IMR-90 (cell line): Measurements from ENCODE around the gene RIMBP2. TPM values are rescaled to one million over a fixed set of nuclear protein-coding genes. Genes with fewer than 3 reads are reported as not detected.

Experiments
- ATAC-seq: fragments of 200-7000 bp; cut with Tn5 transposase; 2 replicates; pipeline ENCODE4 v1.9.1; 2020; ENCODE audit warnings: low read depth, mild to moderate bottlenecking, moderate library complexity
- BruUV-seq: library from RNA; stranded (reverse); fragments of 400-500 nt; replicated peaks from 2 replicates; lab custom pipeline; 2021; lab: Mats Ljungman, UMichigan
- CTCF ChIA-PET: fragments of 300-600 bp; formaldehyde crosslinking; extraction: SDS; loops from one replicate; lab custom pipeline; 2021; ENCODE audit warnings: antibody characterized with exemption; lab: Yijun Ruan, JAX
- POLR2A ChIA-PET: fragments of 300-600 bp; sonication (Branson Sonifier 250); formaldehyde crosslinking; loops from one replicate; lab custom pipeline; 2022; ENCODE audit warnings: antibody characterized with exemption; ENCODE audit not compliant: unreplicated experiment; lab: Charles Lee
- DNase-seq: peaks from one replicate; pipeline ENCODE4 v3.0.0; 2013
- H2AFZ ChIP-seq: replicated peaks from 2 replicates; pipeline ENCODE3; 2013; ENCODE audit warnings: low read length, mild to moderate bottlenecking; ENCODE audit not compliant: poor library complexity
- H2AK5ac ChIP-seq: 2 replicates; pipeline ENCODE4 v1.6.1; 2013; ENCODE audit warnings: low read depth, low read length, inconsistent platforms
- H2AK9ac ChIP-seq: replicated peaks from 2 replicates; pipeline ENCODE3; 2013; ENCODE audit warnings: mild to moderate bottlenecking, low read depth, low read length, moderate library complexity; ENCODE audit not compliant: poor library complexity
- H2BK120ac ChIP-seq: 2 replicates; pipeline ENCODE4 v1.6.1; 2013; ENCODE audit warnings: low read depth, low read length, inconsistent platforms
- H2BK15ac ChIP-seq: 3 replicates; pipeline ENCODE4 v1.6.1; 2013; ENCODE audit warnings: low read depth, low read length, inconsistent platforms
- H2BK20ac ChIP-seq: 2 replicates; pipeline ENCODE4 v1.6.1; 2013; ENCODE audit warnings: low read depth, mild to moderate bottlenecking, inconsistent platforms, low read length, moderate library complexity
- H2BK5ac ChIP-seq: 2 replicates; pipeline ENCODE4 v1.6.1; 2013; ENCODE audit warnings: mild to moderate bottlenecking, low read depth, low read length, inconsistent platforms; ENCODE audit not compliant: poor library complexity, severe bottlenecking
- H3K14ac ChIP-seq: replicated peaks from 2 replicates; pipeline ENCODE4 v1.6.1; 2013; ENCODE audit warnings: low read depth, low read length, inconsistent platforms
- H3K18ac ChIP-seq: 2 replicates; pipeline ENCODE4 v1.6.1; 2013; ENCODE audit warnings: low read depth, low read length, control low read depth
- H3K23ac ChIP-seq: 2 replicates; pipeline ENCODE4 v1.6.1; 2013; ENCODE audit warnings: low read depth, low read length, inconsistent platforms
- H3K27ac ChIP-seq: 2 replicates; pipeline ENCODE4 v1.5.1; 2013; ENCODE audit warnings: mild to moderate bottlenecking, control low read depth, low read length; ENCODE audit not compliant: insufficient read depth
- H3K27me3 ChIP-seq: 2 replicates; pipeline ENCODE4 v1.6.1; 2013; ENCODE audit warnings: low read length; ENCODE audit not compliant: control insufficient read depth, insufficient read depth
- H3K36me3 ChIP-seq: 2 replicates; pipeline ENCODE4 v1.6.1; 2013; ENCODE audit warnings: low read length, mixed read lengths; ENCODE audit not compliant: control insufficient read depth, insufficient read depth
- H3K4ac ChIP-seq: 2 replicates; pipeline ENCODE4 v1.6.1; 2013; ENCODE audit warnings: low read depth, low read length, inconsistent platforms
- H3K4me1 ChIP-seq: 2 replicates; pipeline ENCODE4 v1.6.1; 2013; ENCODE audit warnings: low read length, mixed read lengths; ENCODE audit not compliant: control insufficient read depth, insufficient read depth
- H3K4me2 ChIP-seq: 2 replicates; pipeline ENCODE4 v1.6.1; 2013; ENCODE audit warnings: low read depth, mild to moderate bottlenecking, control low read depth, low read length, moderate library complexity
- H3K4me3 ChIP-seq: 2 replicates; pipeline ENCODE4 v1.5.1; 2013; ENCODE audit warnings: low read depth, mild to moderate bottlenecking, control low read depth, low read length, moderate library complexity; ENCODE audit not compliant: insufficient read depth
- H3K56ac ChIP-seq: 2 replicates; pipeline ENCODE4 v1.6.1; 2013; ENCODE audit warnings: low read length, inconsistent platforms; ENCODE audit not compliant: insufficient read depth; ENCODE audit errors: extremely low read depth
- H3K79me1 ChIP-seq, 2 experiments: 2 replicates each; pipeline ENCODE4 v1.6.1; 2013; ENCODE audit warnings: low read length in 2 of 2, inconsistent platforms in 1 of 2, low read depth in 1 of 2
- H3K9ac ChIP-seq: 2 replicates; pipeline ENCODE4 v1.6.1; 2013; ENCODE audit warnings: low read depth, low read length, control low read depth
- H3K9me1 ChIP-seq: 2 replicates; pipeline ENCODE4 v1.6.1; 2013; ENCODE audit warnings: low read length, inconsistent platforms; ENCODE audit not compliant: insufficient read depth
- H3K9me3 ChIP-seq: 2 replicates; pipeline ENCODE4 v1.6.1; 2013; ENCODE audit warnings: low read length; ENCODE audit not compliant: control insufficient read depth, insufficient read depth
- H4K20me1 ChIP-seq: 2 replicates; pipeline ENCODE4 v1.6.1; 2013; ENCODE audit warnings: low read length, inconsistent platforms; ENCODE audit not compliant: insufficient read depth
- H4K5ac ChIP-seq: 2 replicates; pipeline ENCODE4 v1.6.1; 2013; ENCODE audit warnings: mild to moderate bottlenecking, low read depth, low read length, control low read depth
- H4K8ac ChIP-seq, 2 experiments: 2 replicates each; pipeline ENCODE4 v1.6.1; 2013; ENCODE audit warnings: low read depth in 2 of 2, low read length in 2 of 2, control low read depth in 1 of 2, inconsistent platforms in 1 of 2
- H4K91ac ChIP-seq: 2 replicates; pipeline ENCODE4 v1.6.1; 2013; ENCODE audit warnings: low read depth, low read length, inconsistent platforms; ENCODE audit not compliant: insufficient read depth
- CEBPB ChIP-seq: IDR thresholded peaks from 2 replicates; pipeline ENCODE4 v1.6.1; 2012; ENCODE audit warnings: low read depth, low read length, improper control_type of control experiment
- CHD1 ChIP-seq: IDR thresholded peaks from 2 replicates; pipeline ENCODE4 v1.6.1; 2012; ENCODE audit warnings: low read depth, low read length, improper control_type of control experiment
- MXI1 ChIP-seq: IDR thresholded peaks from 2 replicates; pipeline ENCODE4 v1.6.1; 2012; ENCODE audit warnings: low read depth, mild to moderate bottlenecking, low read length, moderate library complexity, borderline replicate concordance
- RAD21 ChIP-seq: IDR thresholded peaks from 2 replicates; pipeline ENCODE4 v1.6.1; 2012; ENCODE audit warnings: low read length, improper control_type of control experiment
- WGBS, 2 experiments: methylation state at CpG; one replicate each; pipeline versions ENCODE4 v1.1.5 to v1.1.7; 2013; ENCODE audit warnings: missing lambda C conversion rate in 2 of 2; ENCODE audit not compliant: insufficient read length in 1 of 2; ENCODE audit errors: extremely low coverage in 2 of 2; 5-methylcytosine and 5-hydroxymethylcytosine counted together
- dilution Hi-C: fragments of 300-500 bp; cut with HindIII; formaldehyde crosslinking; loops from one replicate; pipeline ENCODE4 v1.14.3; 2018; ENCODE audit warnings: low sequenced_read_pairs; ENCODE audit not compliant: unreplicated experiment
- in situ Hi-C: fragments of 300-500 bp; cut with MboI; formaldehyde crosslinking; loops from 3 replicates; pipeline ENCODE4 v1.14.3; 2019; ENCODE audit warnings: low sequenced_read_pairs, inconsistent platforms, mixed read lengths
- intact Hi-C: fragments of 100-400 bp; cut with micrococcal nuclease; formaldehyde crosslinking; loops from 2 replicates; pipeline ENCODE4 v1.10.0; 2022
- polyA plus RNA-seq, 3 experiments: library from polyadenylated mRNA; depleted of rRNA; stranded (reverse); fragments of >200 nt; gene quantifications; 2 replicates each; pipeline ENCODE4 v1.2.3, GENCODE V29; 2012; ENCODE audit warnings: low replicate concordance in 1 of 3
- total RNA-seq: library from RNA; depleted of rRNA; stranded (reverse); fragments of >200 nt; gene quantifications from 2 replicates; pipeline ENCODE4 v1.2.3, GENCODE V29; 2012

Gene RIMBP2
- total and polyA plus RNA-seq, 2 of the 4 experiments (the other 2 are of a cell fraction): not detected

- no peak for DNase-seq
- in situ Hi-C loops: no loop called here
- Histone ChIP-seq H3K27me3 (no peaks in the 10 kb centered on the region), H3K56ac (no peak overlapping the region), H3K4me1 (no peaks in the 10 kb centered on the region), H2BK120ac (no peak overlapping the region), H3K36me3 (no peaks in the 10 kb centered on the region), H3K4ac (no peak overlapping the region), H2BK15ac (no peak overlapping the region), H3K79me1 (no peaks in the 10 kb centered on the region), H2BK5ac (no peak overlapping the region), H4K91ac (no peak overlapping the region), H3K9me3 (peaks cover 39% of the 10 kb centered on the region), H4K5ac (no peak overlapping the region), H3K4me3 (no peak overlapping the region), H2AK5ac (no peak overlapping the region), H2AK9ac (no peak overlapping the region), H3K4me2 (no peak overlapping the region), H2AFZ (no peak overlapping the region), H4K8ac (no peak overlapping the region), H3K9ac (no peak overlapping the region), H3K14ac (no peak overlapping the region), H2BK20ac (no peak overlapping the region), H3K18ac (no peak overlapping the region), H4K20me1 (no peaks in the 10 kb centered on the region), H3K27ac (no peak overlapping the region), H3K23ac (no peak overlapping the region), H3K9me1 (no peaks in the 10 kb centered on the region)
- dilution Hi-C loops: no loop called here
- POLR2A ChIA-PET: no interaction called here
- intact Hi-C loops: no loop called here
- TF ChIP-seq CEBPB (no peak), RAD21 (no peak), MXI1 (no peak), CHD1 (no peak)
- 51% methylated on average over 4 of the region's 25 CpGs; no CpG with 5 or more reads in 1 of the 2 experiments for WGBS, 2 experiments
- CTCF ChIA-PET: no interaction called here
- no peak for ATAC-seq
- no TSS peak for BruUV-seq
These were observed 12.9 kb downstream of the RIMBP2 start for GRCh38 chr12:130702966-130703732.
